Endothelial cell of hepatic sinusoid (primary cell): ENCODE results near the gene PLB1.

Source experiments
- in situ Hi-C: cut with HindIII; loops from 2 replicates; pipeline ENCODE4 v1.10.0; 2017; ENCODE audit warnings: low sequenced_read_pairs

The PLB1 gene

GRCh38 chr2:28639836-28640235 is 144.0 kb downstream of the PLB1 start:
- in situ Hi-C loops = no loop called here

- in situ Hi-C loops = no loop called here
Observed at GRCh38 chr2:28640260-28640907, 144.5 kb downstream of the PLB1 start.

- in situ Hi-C loops = no loop called here
Observed at GRCh38 chr2:28640908-28641300, 145.0 kb downstream of the PLB1 start.

DNA sequence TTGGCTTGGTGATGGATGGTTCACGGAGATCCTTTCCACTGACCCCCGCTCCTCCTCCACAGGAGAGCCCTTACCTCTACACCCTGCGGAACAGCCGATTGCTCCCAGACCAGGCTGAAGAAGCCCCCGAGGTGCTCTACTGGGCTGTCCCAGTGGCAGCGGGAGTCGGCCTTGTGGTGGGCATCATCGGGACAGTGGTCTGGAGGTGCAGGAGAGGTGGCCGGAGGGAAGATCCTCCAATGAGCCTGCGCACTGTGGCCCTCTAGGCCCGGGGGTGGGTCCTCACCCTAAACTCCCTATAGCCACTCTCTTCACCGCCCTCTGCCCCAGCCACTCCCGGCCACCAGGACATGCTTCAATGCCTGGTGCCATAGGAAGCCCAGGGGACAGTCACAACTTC is 146.9 kb downstream of the PLB1 start:
- in situ Hi-C loops = no loop called here

- in situ Hi-C loops = no loop called here
Observed at GRCh38 chr2:28643327-28643726, 147.5 kb downstream of the PLB1 start.

DNA sequence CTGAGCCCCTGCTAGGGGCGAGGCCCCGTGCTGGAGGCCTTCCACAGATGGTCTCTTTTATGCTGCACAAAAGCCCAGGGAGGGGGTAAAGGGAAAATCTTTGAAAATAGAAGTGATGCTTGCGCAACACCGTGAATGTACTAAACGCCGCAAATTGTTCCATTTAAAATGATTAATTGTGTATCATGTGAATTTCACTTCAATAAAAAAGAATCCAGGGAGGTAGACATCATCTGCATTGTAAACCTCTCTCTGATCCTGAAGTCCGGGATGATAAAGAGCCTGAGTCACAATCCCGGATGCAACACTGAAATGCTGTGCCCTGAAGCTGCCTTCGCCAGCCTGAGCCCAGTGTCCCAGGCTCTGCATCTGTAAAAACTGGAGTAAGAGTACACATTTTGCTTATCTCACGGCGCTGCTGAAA is 148.1 kb downstream of the PLB1 start:
- in situ Hi-C loops = no loop called here

DNA sequence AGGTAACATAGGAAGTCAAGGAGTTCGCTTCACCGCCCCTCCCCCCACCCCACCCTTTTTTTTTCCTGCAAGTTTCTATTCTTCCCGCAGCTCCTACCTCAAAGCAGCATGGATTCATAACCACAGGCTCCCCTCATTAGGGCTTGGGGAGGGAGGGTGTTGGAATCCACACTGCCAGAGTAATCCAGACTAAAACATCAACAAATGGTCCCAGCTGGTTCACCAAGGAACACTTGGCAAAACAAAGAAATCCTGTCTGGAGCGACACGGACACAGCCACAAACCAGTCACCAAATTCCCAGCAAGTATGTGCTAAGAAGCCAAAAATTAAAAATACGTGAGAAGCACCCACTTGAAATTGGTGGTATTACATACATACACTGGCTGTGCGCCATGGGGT is 148.9 kb downstream of the PLB1 start:
- in situ Hi-C loops = no loop called here

DNA sequence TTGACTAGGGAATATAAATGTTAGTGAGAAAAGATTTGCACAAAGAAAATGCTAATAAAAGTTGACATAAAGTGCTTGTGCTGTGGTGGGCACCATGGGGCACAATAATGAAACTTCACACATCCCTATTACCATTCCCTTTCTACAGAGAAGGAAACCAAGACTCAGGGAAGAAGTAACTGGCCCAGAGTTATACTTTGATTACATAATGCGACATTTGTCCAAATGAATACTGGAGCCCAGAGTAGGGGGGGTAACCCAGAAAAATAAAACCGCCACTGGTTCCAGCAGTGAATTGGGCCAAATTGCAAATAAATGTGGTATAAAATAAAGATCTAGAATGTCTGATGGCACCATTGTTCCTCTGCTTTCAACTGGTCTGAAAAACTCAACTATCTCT is 149.7 kb downstream of the PLB1 start:
- in situ Hi-C loops = no loop called here

DNA sequence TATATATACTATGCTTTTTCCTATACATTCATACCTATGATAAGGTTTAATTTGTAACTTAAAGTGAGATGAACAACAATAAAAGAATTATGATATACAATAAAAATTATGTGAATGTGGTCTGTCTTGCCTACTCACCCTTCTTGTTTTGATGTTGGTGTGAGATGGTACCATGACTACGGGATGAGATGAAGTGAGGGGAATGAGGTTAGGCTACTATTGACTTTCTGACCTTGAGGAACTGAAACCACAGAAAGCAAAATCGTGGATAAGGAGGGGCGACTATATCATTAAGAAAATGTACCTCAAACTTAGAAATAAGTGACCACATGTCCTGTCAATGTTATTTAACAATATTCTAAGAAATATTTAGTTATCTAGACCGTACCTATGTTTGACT is 151.8 kb downstream of the PLB1 start:
- in situ Hi-C loops = no loop called here

DNA sequence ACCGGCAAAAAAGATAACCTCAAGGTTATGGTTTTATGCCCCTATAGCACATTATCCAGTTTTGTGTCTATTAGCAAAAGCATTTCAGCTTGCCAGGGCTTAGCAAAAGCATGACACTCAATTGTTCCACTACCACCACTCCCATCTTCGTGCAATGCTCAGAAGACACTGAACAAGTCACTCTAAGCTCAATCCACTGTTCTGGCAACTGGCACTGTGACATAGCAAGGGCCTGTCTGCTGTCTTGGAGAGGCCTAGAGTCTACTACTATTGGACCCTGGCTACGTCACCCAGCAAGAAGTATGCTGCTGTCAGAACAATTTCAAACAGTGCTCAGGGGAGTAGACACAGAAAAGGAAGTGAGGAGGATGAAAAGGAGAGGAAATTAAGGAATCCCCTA is 152.3 kb downstream of the PLB1 start:
- in situ Hi-C loops = no loop called here

DNA sequence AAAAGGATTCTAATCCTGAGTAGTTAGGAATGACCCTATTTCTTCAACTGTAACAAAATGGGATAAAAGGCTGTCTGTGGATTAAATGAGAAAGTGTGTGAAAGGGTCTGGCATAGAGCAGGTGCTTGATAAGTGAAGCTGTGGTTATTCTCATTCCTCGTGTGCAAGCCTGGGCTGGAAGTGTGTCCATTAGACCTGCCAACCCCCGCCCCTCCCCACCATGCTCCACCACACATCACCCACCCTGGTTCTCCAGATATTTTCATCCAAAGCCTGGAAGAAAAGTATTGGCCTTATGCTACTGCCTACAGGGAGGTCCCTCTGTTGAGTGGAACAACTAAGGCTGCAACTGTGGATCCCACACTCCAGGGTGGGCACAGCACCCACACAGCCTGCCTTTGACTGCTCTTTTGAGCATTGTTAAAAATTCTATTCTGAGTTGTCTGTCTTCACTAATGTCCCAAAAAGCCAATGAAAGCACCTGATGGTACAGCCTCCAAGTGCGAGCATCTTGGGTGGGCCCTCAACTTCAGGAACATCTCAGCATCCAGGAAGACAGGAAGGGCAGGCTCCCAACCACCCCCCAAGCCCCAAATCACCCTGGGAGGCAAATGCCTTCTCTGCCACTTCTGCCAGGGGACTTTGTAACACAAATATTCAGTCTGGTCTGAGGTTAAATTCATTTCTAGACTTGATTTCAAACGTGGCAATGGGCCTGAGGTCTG is 153.0 kb downstream of the PLB1 start:
- in situ Hi-C loops = no loop called here

GRCh38 chr2:28649481-28650265 is 153.8 kb downstream of the PLB1 start:
- in situ Hi-C loops = no loop called here

- in situ Hi-C loops = no loop called here
Observed at GRCh38 chr2:28650266-28650584, 154.4 kb downstream of the PLB1 start.

GRCh38 chr2:28652217-28652616 is 156.4 kb downstream of the PLB1 start:
- in situ Hi-C loops = no loop called here

DNA sequence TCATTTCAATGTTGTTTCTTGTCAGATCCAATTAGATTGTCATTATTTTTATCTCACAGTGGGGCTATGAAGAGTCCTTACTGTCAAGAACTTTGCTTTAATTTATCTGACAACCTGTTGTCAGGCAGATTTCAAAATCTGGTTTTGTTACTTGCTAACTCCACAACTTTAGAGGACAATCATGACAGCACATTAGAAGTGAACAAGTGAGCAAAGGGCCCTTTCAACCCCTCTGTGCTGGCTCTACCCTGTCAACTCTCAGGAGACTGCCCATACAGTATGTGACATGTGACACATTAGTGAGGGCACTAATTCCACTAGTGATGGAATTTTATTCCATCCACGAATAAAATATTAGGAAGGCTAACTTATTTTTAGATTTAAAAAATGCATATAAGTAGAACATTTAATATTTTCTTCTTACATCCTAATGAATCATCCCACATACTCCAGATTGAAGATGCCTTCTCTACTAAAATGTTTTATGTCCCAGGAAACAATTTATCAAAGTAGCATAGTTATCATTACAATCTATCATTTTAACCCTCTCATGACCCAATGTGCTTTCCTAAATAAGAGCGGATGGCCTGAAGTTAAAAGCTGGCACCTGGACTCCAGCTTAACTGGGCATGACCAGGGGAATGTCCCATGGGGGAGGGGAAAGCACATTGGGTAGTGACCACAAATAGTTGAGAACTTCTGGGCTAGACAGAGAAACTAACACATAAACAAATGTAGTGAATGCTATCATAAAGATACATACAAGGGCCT is 158.2 kb downstream of the PLB1 start:
- in situ Hi-C loops = no loop called here

DNA sequence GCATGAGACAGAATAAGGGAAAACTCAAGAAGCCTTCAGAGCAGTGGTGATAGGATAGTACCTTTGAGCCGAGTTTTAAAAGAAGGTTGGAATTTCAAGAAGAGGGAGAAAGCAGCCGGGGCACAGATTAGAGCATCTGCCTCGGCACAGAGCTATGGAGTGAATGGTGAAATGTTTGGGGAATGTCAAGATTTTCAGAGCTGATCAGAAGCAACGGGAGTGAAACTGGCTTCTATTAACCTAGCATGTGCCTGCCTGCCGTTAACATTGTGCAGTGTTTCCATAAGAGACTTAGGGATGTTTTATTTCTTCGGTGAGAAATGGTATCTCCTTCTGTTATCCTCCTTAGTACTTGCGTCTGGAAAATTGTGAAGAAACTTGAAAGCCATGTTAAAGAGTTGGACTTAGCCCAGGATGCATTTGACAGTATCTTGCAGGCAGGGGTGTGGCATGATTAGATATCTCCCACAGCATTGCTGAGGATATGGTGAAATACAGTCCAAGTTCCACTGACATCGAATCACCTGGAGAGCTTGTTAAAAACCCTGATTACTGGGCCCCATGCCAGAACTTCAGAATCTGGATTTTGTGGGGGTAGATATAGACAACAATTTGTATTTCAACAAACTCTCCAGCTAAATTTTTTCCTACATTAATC is 158.9 kb downstream of the PLB1 start:
- in situ Hi-C loops = no loop called here

DNA sequence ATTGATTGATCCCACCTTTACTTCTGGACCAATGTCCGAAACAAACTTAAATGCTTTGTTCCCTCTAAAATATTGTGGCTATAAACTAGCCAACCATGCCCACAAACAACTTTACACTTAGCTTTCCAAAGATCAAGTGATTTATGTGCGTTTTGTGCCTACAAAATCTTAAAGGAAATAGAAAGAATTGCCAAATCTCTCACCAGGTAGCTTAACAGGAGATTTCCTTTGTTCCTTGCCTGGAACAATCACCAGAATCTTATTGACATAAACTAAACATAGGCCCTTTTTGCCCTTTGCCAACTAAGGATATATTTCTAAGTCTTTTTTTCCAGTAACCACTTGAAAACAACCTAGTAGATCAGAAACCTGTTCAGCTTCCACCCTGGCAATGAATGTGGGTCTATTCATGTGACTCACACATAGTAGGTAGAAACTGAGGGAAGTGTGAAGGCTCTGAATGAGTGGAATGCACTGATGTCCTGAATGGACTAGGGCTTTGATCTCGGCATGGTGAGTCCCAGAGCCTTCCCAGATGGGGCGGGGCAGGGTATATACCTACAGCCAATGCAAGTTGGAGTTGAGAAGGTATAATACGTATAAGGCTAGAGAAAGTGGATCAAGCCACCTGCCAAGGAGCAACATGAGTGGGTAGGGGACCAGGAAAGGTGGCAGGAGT is 161.2 kb downstream of the PLB1 start:
- in situ Hi-C loops = no loop called here

DNA sequence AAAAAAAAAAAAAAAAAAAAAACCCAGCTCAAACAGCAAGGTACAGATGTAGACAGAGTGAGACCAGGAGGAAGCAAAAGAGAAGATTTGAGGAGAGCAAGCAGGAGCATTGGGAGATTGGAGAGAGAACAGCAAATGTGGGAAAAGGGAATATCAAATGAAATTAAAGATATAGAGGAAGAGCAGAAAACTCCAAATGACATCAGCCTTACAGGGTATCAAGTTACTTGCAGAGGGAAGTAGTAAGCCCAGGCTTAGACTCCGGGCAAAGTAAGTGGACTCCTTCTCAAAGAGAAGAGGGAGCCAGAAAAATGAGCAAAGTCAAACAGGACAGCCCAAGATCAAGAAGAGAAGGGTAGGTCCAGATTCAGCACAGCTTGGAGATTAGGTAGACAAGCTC is 162.5 kb downstream of the PLB1 start:
- in situ Hi-C loops = no loop called here

DNA sequence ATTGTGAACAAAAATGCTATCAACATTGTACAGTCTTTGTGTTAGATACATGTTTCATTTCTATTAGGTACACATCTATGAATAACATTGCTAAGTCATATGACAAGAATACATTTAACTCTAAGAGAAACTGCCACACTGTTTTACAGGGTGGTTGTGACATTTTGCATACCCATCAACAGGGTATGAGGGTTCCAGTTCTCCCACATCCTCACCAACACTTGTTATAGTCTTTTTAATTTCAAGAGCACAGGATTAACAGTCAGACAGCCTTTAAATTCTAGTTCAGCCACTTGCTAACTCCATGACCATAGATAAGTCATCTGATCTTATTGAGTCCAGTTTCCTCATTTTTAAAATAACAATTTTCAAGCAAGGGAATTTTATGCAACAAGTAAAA is 163.3 kb downstream of the PLB1 start:
- in situ Hi-C loops = no loop called here

DNA sequence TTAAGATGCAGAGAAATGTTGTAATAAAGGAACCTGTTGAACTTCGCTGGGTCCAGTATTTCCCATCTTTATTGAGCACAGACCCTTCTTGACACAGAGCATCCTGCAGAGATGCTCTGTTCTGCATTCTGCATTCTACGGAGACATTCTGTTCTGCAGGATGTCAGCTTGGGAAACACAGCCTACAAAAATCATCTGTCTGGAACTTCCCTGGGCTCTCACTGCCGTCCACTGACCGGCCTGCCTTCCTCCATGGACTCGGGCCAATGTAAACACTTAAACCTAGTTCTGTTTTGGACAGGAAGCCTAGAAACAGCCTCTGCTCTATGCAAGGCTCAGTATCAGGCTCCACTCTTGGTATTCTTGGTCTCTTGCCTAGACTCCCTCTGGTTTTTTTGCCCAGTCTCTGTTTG is 165.7 kb downstream of the PLB1 start:
- in situ Hi-C loops = no loop called here
